Neural cell (in vitro differentiated cells): ENCODE results near the gene ZFP14. TPM values are rescaled to one million over a fixed set of nuclear protein-coding genes. Genes with fewer than 3 reads are reported as not detected.

Source experiments
- H2AFZ ChIP-seq: fragments of 200-600, 300-800 bp; sonication (generic), shearing (Covaris generic); 2 replicates; pipeline ENCODE4 v1.6.0; 2014; ENCODE audit warnings: low read depth, mild to moderate bottlenecking, antibody characterized with exemption, low read length, moderate library complexity
- H3F3A ChIP-seq: fragments of 200-600 bp; shearing (Covaris generic); 2 replicates; pipeline ENCODE4 v1.6.1; 2016; ENCODE audit warnings: mild to moderate bottlenecking, moderate library complexity, mixed read lengths, antibody characterized with exemption, low read length; ENCODE audit not compliant: insufficient read depth, poor library complexity, severe bottlenecking
- H3K27ac ChIP-seq: fragments of 200-600, 300-800 bp; sonication (generic), shearing (Covaris generic); 2 replicates; pipeline ENCODE4 v1.5.1; 2014; ENCODE audit warnings: mild to moderate bottlenecking, low read length, moderate library complexity
- H3K27me3 ChIP-seq: fragments of 300-800, 200-600 bp; sonication (generic), shearing (Covaris generic); 2 replicates; pipeline ENCODE4 v1.6.0; 2014; ENCODE audit warnings: mild to moderate bottlenecking, low read depth, low read length, moderate library complexity; ENCODE audit not compliant: insufficient read depth
- H3K36me3 ChIP-seq: fragments of 300-800, 200-600 bp; sonication (generic), shearing (Covaris generic); 2 replicates; pipeline ENCODE4 v1.5.1; 2014; ENCODE audit warnings: mild to moderate bottlenecking, antibody characterized with exemption, low read length, moderate library complexity; ENCODE audit not compliant: insufficient read depth
- H3K4me2 ChIP-seq: fragments of 300-800, 200-600 bp; sonication (generic), shearing (Covaris generic); 2 replicates; pipeline ENCODE4 v1.6.0; 2014; ENCODE audit warnings: mild to moderate bottlenecking, low read length
- H3K4me3 ChIP-seq: fragments of 300-800, 200-600 bp; sonication (generic), shearing (Covaris generic); 2 replicates; pipeline ENCODE4 v1.5.1; 2014; ENCODE audit warnings: mild to moderate bottlenecking, low read length, moderate library complexity
- H3K79me2 ChIP-seq: fragments of 200-600 bp; shearing (Covaris generic); replicated peaks from 2 replicates; pipeline ENCODE4 v1.6.0; 2014; ENCODE audit warnings: mild to moderate bottlenecking, low read length, moderate library complexity; ENCODE audit not compliant: insufficient read depth
- H3K9ac ChIP-seq: fragments of 300-800, 200-600 bp; sonication (generic), shearing (Covaris generic); 2 replicates; pipeline ENCODE4 v1.6.1; 2016; ENCODE audit warnings: mild to moderate bottlenecking, low read length, mixed read lengths
- H3K9me2 ChIP-seq: fragments of 200-600 bp; shearing (Covaris generic); 2 replicates; pipeline ENCODE4 v1.6.1; 2016; ENCODE audit warnings: mild to moderate bottlenecking, low read length, mixed read lengths; ENCODE audit not compliant: insufficient read depth
- H3K9me3 ChIP-seq: fragments of 200-600, 300-800 bp; sonication (generic), shearing (Covaris generic); 2 replicates; pipeline ENCODE4 v1.6.1; 2016; ENCODE audit warnings: mild to moderate bottlenecking, mixed run types, low read length, moderate library complexity, mixed read lengths
- H4K20me1 ChIP-seq: fragments of 200-600 bp; shearing (Covaris generic); 2 replicates; pipeline ENCODE4 v1.6.1; 2016; ENCODE audit warnings: mild to moderate bottlenecking, mixed run types; ENCODE audit not compliant: insufficient read depth
- CTCF ChIP-seq: fragments of 450-650 bp; IDR thresholded peaks from 2 replicates; pipeline ENCODE4 v1.5.1; 2014; ENCODE audit warnings: antibody characterized with exemption, mild to moderate bottlenecking, moderate library complexity; ENCODE audit not compliant: poor library complexity, severe bottlenecking
- EP300 ChIP-seq: fragments of 450-650 bp; conservative IDR thresholded peaks from 2 replicates; pipeline ENCODE4 v1.6.1; 2014; ENCODE audit warnings: antibody characterized with exemption, mild to moderate bottlenecking, moderate library complexity; ENCODE audit not compliant: poor library complexity, severe bottlenecking
- EZH2 ChIP-seq: fragments of 200-600, 300-800 bp; shearing (Covaris generic), sonication (generic); IDR thresholded peaks from 2 replicates; pipeline ENCODE4 v1.6.1; 2014; ENCODE audit warnings: antibody characterized with exemption, low read length, borderline replicate concordance, mild to moderate bottlenecking; ENCODE audit not compliant: insufficient read depth, poor library complexity, severe bottlenecking
- MXI1 ChIP-seq: fragments of 450-650 bp; conservative IDR thresholded peaks from 2 replicates; pipeline ENCODE4 v1.6.1; 2014; ENCODE audit warnings: antibody characterized with exemption, mild to moderate bottlenecking; ENCODE audit not compliant: poor library complexity, severe bottlenecking
- POLR2AphosphoS5 ChIP-seq: IDR thresholded peaks from 2 replicates; pipeline ENCODE4 v1.6.1; 2012
- RAD21 ChIP-seq: fragments of 450-650 bp; conservative IDR thresholded peaks from 2 replicates; pipeline ENCODE4 v1.6.1; 2014; ENCODE audit warnings: antibody characterized with exemption, mild to moderate bottlenecking, moderate library complexity
- REST ChIP-seq: IDR thresholded peaks from 2 replicates; pipeline ENCODE4 v1.6.1; 2012; ENCODE audit warnings: borderline replicate concordance
- SMC3 ChIP-seq: fragments of 450-650 bp; conservative IDR thresholded peaks from 2 replicates; pipeline ENCODE4 v1.6.1; 2014; ENCODE audit warnings: antibody characterized with exemption, mild to moderate bottlenecking, moderate library complexity; ENCODE audit not compliant: poor library complexity
- TAF1 ChIP-seq: IDR thresholded peaks from 2 replicates; pipeline ENCODE4 v1.6.1; 2012; ENCODE audit warnings: low read depth
- polyA plus RNA-seq: library from polyadenylated mRNA; depleted of rRNA; stranded (reverse); fragments of >200 nt; gene quantifications from 2 replicates; pipeline ENCODE4 v1.2.3, GENCODE V29; 2014

Gene ZFP14
- polyA plus RNA-seq, 1 donor from 2014 or later, result 16.1 TPM

GRCh38 chr19:36371886-36372285 lies 7.1 kb downstream of the ZFP14 start:
- Histone ChIP-seq H3K79me2 (peaks cover 61% of the 10 kb centered on the region), H3K9me2 (no peaks in the 10 kb centered on the region)

GRCh38 chr19:36363845-36364244 lies 15.2 kb downstream of the ZFP14 start:
- H3K79me2 ChIP-seq, result no peaks in the 10 kb centered on the region
- H2AFZ ChIP-seq, result no peak overlapping the region
- no peak overlapping the region for H3K27ac ChIP-seq
- H3K9me2 ChIP-seq, result no peaks in the 10 kb centered on the region
- no peaks in the 10 kb centered on the region for H3K9me3 ChIP-seq
- no peaks in the 10 kb centered on the region for H4K20me1 ChIP-seq
- no peak overlapping the region for H3K4me3 ChIP-seq
- H3K27me3 ChIP-seq, result no peaks in the 10 kb centered on the region
- no peaks in the 10 kb centered on the region for H3F3A ChIP-seq
- H3K36me3 ChIP-seq, result peaks cover 18% of the 10 kb centered on the region
- H3K9ac ChIP-seq, result no peak overlapping the region
- TF ChIP-seq SMC3 (no peak), TAF1 (no peak), EP300 (no peak), EZH2 (no peak), RAD21 (no peak), CTCF (no peak), MXI1 (no peak), REST (no peak), POLR2AphosphoS5 (no peak)
- H3K4me2 ChIP-seq, result no peak overlapping the region

More at GRCh38 chr19:36371886-36372285, 7.1 kb downstream of the ZFP14 start:
- Histone ChIP-seq H3K9ac (no peak overlapping the region), H2AFZ (no peak overlapping the region), H3K4me2 (no peak overlapping the region), H3K27ac (no peak overlapping the region), H3F3A (no peaks in the 10 kb centered on the region), H3K27me3 (no peaks in the 10 kb centered on the region), H3K36me3 (peaks cover 4% of the 10 kb centered on the region), H4K20me1 (no peaks in the 10 kb centered on the region), H3K9me3 (peaks cover 10% of the 10 kb centered on the region), H3K4me3 (no peak overlapping the region)
- TF ChIP-seq REST (no peak), EZH2 (no peak), POLR2AphosphoS5 (no peak), MXI1 (no peak), SMC3 (no peak)
